ENCODE measurements around the gene RPL26. TPM values are rescaled to one million over a fixed set of nuclear protein-coding genes. Genes with fewer than 3 reads are reported as not detected.
A peak's percentile ranks its signal among the peaks of the same experiment; 100 is the strongest.
"Not testable (repeated sequence)": the region's sequence is repeated elsewhere in the genome, so short reads cannot be mapped to it uniquely, and the experiment has no call there.

RPL26 gene
- total RNA-seq, 1 donor from 2014 or later: 1,173 TPM

- intact Hi-C loops (cut with DNase I): no loop called here
- DNase-seq (no peak), ATAC-seq (no peak)
- TF ChIP-seq CTCF (IDR thresholded peaks at IDR 0.05): no peak
- Histone ChIP-seq H3K36me3 (peaks cover 4% of the 10 kb centered on the region), H3K27me3 (no peaks in the 10 kb centered on the region), H3K4me3 (no peak overlapping the region), H3K9me3 (no peaks in the 10 kb centered on the region), H3K4me1 (peaks cover 17% of the 10 kb centered on the region), H3K27ac (no peak overlapping the region)
Observed at GRCh38 chr17:8386841-8387240, 3.8 kb upstream of the RPL26 start.

DNA sequence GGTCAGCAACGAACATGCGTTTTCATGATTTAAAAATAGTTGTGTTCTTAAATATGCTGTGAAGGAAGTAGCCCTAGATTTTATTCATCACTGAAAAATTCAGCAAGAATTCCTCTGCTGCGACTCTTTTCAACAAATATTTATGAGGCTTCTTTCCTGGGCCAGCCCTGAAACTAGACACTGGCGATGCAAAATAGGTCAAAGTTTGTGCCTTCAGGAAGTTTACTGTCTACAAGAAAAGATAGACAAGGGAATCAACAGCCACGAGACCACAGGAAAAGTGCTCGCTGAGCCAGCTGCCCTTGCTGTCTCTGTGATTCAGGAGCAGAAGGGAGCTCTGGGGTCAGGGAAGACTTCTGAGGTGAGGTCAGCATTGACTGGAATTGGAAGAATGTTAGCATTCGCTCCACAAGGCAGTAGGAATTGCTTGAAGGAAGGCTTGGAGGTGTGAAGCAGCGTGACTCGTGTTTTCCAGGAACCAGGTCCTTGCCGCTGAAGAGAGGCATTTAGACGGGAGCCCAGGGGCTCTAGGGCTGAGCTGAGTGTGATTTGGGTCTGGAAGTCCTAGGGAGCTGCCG lies 1.9 kb upstream of the RPL26 start:
- no peaks in the 10 kb centered on the region for H3K27me3 ChIP-seq
- no peak overlapping the region for H3K4me3 ChIP-seq
- no peak for TF ChIP-seq CTCF (IDR thresholded peaks at IDR 0.05)
- no peak for ATAC-seq
- H3K4me1 ChIP-seq: peaks cover 37% of the 10 kb centered on the region
- intact Hi-C loops (cut with DNase I): no loop called here
- DNase-seq: no peak
- H3K9me3 ChIP-seq: no peaks in the 10 kb centered on the region
- peak overlapping the region; percentile 11 for H3K27ac ChIP-seq
- peaks cover 23% of the 10 kb centered on the region for H3K36me3 ChIP-seq

- intact Hi-C loops (cut with DNase I): no loop called here
- Histone ChIP-seq H3K4me1 (peaks cover 38% of the 10 kb centered on the region), H3K9me3 (no peaks in the 10 kb centered on the region), H3K27me3 (no peaks in the 10 kb centered on the region), H3K36me3 (peaks cover 44% of the 10 kb centered on the region), H3K27ac (peak overlapping the region; percentile 85), H3K4me3 (peak overlapping the region; percentile 93)
- DNase-seq: no peak
- no peak for TF ChIP-seq CTCF (IDR thresholded peaks at IDR 0.05)
- ATAC-seq: no peak
Observed at GRCh38 chr17:8382880-8383142, 182 bp downstream of the RPL26 start.

DNA sequence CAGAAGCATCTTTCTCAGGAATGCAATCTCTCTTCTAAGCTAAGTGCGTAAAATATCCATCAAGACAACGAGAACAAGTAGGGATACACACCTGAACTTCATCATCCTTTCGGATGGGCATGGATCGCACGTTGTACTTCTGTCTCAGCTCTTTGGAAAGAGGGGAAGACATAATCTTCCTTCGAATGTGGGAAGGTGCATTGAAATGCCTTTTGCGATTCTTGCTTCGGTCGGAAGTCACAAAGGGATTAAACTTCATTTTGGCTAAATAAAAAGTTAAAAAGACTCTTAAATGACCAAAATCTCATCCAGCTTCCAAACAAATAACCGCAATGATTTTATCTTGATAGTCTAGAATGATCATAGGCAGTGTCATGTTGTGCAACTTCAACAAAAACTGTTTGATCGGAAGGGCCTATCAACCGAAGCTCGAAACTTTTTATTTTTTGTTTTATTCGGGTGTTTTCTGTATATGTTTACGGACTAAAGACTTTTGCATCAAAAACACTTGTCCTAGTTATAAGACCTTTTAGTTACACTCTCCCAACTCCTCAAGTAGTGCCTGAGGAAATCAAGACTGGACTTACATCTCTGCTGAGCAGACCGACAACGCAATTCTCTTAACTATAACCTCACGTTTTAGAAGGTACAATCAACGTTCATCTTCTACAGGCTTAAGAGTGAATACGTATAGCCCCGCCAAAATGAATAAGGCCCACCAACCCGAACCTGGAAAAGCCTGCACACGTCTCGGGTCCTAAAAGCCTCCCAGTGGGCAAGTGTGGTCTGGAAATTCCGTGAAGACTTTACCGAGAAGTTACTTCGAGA lies 727 bp downstream of the RPL26 start:
- TF ChIP-seq CTCF (IDR thresholded peaks at IDR 0.05): no peak
- Histone ChIP-seq H3K4me3 (peak overlapping the region; percentile 93), H3K9me3 (no peaks in the 10 kb centered on the region), H3K27ac (peak overlapping the region; percentile 85), H3K36me3 (peaks cover 49% of the 10 kb centered on the region), H3K4me1 (peaks cover 38% of the 10 kb centered on the region), H3K27me3 (no peaks in the 10 kb centered on the region)
- ATAC-seq: no peak
- no peak for DNase-seq
- intact Hi-C loops (cut with DNase I): no loop called here

GRCh38 chr17:8380049-8380448 lies 2.9 kb downstream of the RPL26 start:
- no peak for DNase-seq
- ATAC-seq: no peak
- H3K27me3 ChIP-seq: no peaks in the 10 kb centered on the region
- H3K27ac ChIP-seq: no peak overlapping the region
- TF ChIP-seq CTCF (IDR thresholded peaks at IDR 0.05): no peak
- peaks cover 54% of the 10 kb centered on the region for H3K36me3 ChIP-seq
- no peaks in the 10 kb centered on the region for H3K9me3 ChIP-seq
- peaks cover 48% of the 10 kb centered on the region for H3K4me1 ChIP-seq
- intact Hi-C loops (cut with DNase I): no loop called here
- no peak overlapping the region for H3K4me3 ChIP-seq

DNA sequence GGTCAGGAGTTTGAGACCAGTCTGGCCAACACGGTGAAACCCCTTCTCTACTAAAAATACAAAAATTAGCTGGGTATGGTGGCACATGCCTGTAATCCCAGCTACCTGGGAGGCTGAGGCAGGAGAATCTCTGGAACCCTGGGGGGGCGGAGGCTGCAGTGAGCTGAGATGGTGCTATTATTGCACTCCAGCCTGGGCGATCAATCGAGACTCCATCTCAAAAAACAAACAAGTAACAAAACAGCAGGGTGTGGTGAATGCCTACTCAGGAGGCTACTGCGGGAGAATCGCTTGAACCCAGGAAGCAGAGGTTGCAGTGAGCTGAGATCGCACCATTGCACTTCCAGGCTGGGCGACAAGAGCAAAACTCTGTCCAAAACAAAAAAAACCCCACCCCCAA lies 4.9 kb downstream of the RPL26 start:
- intact Hi-C loops (cut with DNase I): not testable (repeated sequence)

More for the DNA sequence above, 4.9 kb downstream of the RPL26 start:
- not testable (repeated sequence) for H3K27ac ChIP-seq, DNase-seq, H3K27me3 ChIP-seq, H3K4me3 ChIP-seq, ATAC-seq, H3K9me3 ChIP-seq
- peaks cover 54% of the 10 kb centered on the region for H3K36me3 ChIP-seq
- H3K4me1 ChIP-seq: peaks cover 39% of the 10 kb centered on the region

Measured in upper lobe of right lung (tissue), 1 donor.